PFSK-1 (cell line): ENCODE data around the gene DTD1.

Experiments
- FOXP2 ChIP-seq: optimal IDR thresholded peaks from 2 replicates; pipeline ENCODE3; 2011; ENCODE audit warnings: borderline replicate concordance, control low read depth, inconsistent platforms; ENCODE audit not compliant: insufficient read depth; ENCODE audit errors: extremely low read length, extremely low read depth
- POLR2AphosphoS5 ChIP-seq: IDR thresholded peaks from 2 replicates; pipeline ENCODE4 v1.6.1; 2012; ENCODE audit warnings: low read depth, mild to moderate bottlenecking, control low read depth, low read length, moderate library complexity
- REST ChIP-seq, 2 experiments: IDR thresholded peaks; 2 replicates each; pipeline versions ENCODE4 v1.6.1 to v1.8.0; 2011 to 2012; ENCODE audit warnings: low read depth in 2 of 2, low read length in 2 of 2, control low read depth in 1 of 2, inconsistent platforms in 1 of 2, mild to moderate bottlenecking in 1 of 2, moderate library complexity in 1 of 2; ENCODE audit not compliant: insufficient read depth in 1 of 2
- SIN3A ChIP-seq: IDR thresholded peaks from 2 replicates; pipeline ENCODE4 v1.6.1; 2012; ENCODE audit warnings: mild to moderate bottlenecking, low read length, moderate library complexity, borderline replicate concordance; ENCODE audit not compliant: insufficient read depth
- TAF1 ChIP-seq: IDR thresholded peaks from 2 replicates; pipeline ENCODE4 v1.6.1; 2012; ENCODE audit warnings: low read length, control low read depth, borderline replicate concordance; ENCODE audit not compliant: insufficient read depth

The DTD1 gene

GRCh38 chr20:18623156-18623910, 35.5 kb downstream of the DTD1 start:
- TF ChIP-seq SIN3A (no peak), TAF1 (no peak), FOXP2 (no peak), POLR2AphosphoS5 (no peak), REST (IDR thresholded peaks at IDR 0.05; ENCODE audit: insufficient read depth in 1 of 2, low read depth in 2 of 2, low read length in 2 of 2) (no peak)

- TF ChIP-seq FOXP2 (no peak), TAF1 (no peak), POLR2AphosphoS5 (no peak), SIN3A (no peak), REST (IDR thresholded peaks at IDR 0.05; ENCODE audit: insufficient read depth in 1 of 2, low read depth in 2 of 2, low read length in 2 of 2) (no peak)
Measured at GRCh38 chr20:18624948-18625347, 37.1 kb downstream of the DTD1 start.

GRCh38 chr20:18625907-18626655, 38.2 kb downstream of the DTD1 start:
- TF ChIP-seq REST (IDR thresholded peaks at IDR 0.05; ENCODE audit: insufficient read depth in 1 of 2, low read depth in 2 of 2, low read length in 2 of 2) (peak in 1 of 2 experiments; percentile 62; a peak in 1 of 4 replicates), POLR2AphosphoS5 (no peak)

GRCh38 chr20:18628330-18628920, 40.6 kb downstream of the DTD1 start:
- TF ChIP-seq POLR2AphosphoS5 (no peak), REST (IDR thresholded peaks at IDR 0.05; ENCODE audit: insufficient read depth in 1 of 2, low read depth in 2 of 2, low read length in 2 of 2) (no peak), SIN3A (no peak), FOXP2 (no peak), TAF1 (no peak)
